ENCODE measurements around the gene ARFGEF2. TPM values are rescaled to one million over a fixed set of nuclear protein-coding genes. Genes with fewer than 3 reads are reported as not detected.

The ARFGEF2 gene
- total RNA-seq, 6 experiments from 2014 or later: 23.4 to 30.0 (median 26.9) TPM

DNA sequence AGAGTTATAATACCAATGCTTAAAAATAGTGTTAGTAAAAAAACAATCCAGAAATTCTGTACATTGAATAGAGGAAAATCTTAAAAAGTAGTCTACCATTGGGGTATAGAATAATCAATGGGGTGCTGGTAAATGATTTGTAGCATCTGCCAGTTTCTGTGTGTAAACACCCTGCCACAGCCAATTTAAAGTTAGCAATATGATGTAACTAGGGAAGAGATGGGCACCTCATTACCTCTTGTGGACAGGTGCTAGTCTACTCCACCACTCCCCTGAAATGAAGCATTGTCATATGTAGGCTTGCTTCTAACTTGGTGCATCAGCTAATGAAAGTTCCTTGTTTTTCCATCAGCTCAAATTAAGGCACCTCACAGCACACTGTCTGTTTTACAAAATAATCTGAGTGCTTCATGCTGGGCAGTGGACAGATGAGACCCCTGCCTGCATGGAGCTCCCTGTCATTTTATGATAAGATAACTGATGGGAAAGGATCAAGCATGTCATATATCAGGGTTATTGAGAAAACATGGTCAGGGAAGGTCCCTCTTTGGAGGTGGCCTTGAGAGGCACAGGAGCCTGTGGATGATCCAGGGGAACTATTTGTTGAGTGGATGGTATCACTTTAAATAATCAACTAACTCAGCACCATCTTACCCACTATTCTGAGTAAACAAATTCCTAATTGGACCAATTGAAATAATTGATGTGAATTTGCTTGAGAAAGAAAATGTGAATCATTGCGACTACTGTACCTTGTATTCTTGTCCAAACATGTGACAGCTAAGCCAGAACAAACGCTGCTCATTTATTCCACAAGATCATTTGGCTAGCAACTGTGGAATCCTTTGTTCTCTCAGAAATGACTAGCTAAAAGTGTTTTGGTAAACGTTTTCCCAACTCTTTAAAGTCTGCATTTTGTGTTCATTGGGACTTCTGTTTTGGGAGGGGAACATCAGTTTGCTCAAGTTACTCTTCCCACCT lies 78.7 kb downstream of the ARFGEF2 start:
- 52% methylated on average over 3 of the region's 3 CpGs for WGBS (ENCODE audit: insufficient coverage, low coverage, low lambda C conversion rate, missing lambda C conversion rate)
- Histone ChIP-seq H3K36me3 (peaks cover 0 to 73% (median 31%) of the 10 kb centered on the region in 4 donors), H3K4me1 (no peaks in the 10 kb centered on the region), H3K27me3 (no peaks in the 10 kb centered on the region), H3K27ac (no peak overlapping the region), H3K4me3 (no peak overlapping the region), H3K9me3 (no peaks in the 10 kb centered on the region)
- no peak for DNase-seq
- intact Hi-C loops (cut with DNase I): no loop called here
- TF ChIP-seq POLR2A (IDR thresholded peaks at IDR 0.05): no peak
- TF ChIP-seq, protein P1, sequence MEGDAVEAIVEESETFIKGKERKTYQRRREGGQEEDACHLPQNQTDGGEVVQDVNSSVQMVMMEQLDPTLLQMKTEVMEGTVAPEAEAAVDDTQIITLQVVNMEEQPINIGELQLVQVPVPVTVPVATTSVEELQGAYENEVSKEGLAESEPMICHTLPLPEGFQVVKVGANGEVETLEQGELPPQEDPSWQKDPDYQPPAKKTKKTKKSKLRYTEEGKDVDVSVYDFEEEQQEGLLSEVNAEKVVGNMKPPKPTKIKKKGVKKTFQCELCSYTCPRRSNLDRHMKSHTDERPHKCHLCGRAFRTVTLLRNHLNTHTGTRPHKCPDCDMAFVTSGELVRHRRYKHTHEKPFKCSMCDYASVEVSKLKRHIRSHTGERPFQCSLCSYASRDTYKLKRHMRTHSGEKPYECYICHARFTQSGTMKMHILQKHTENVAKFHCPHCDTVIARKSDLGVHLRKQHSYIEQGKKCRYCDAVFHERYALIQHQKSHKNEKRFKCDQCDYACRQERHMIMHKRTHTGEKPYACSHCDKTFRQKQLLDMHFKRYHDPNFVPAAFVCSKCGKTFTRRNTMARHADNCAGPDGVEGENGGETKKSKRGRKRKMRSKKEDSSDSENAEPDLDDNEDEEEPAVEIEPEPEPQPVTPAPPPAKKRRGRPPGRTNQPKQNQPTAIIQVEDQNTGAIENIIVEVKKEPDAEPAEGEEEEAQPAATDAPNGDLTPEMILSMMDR (IDR thresholded peaks at IDR 0.05): no peak
- ATAC-seq: peak; percentile 47 to 73 (median 60)

DNA sequence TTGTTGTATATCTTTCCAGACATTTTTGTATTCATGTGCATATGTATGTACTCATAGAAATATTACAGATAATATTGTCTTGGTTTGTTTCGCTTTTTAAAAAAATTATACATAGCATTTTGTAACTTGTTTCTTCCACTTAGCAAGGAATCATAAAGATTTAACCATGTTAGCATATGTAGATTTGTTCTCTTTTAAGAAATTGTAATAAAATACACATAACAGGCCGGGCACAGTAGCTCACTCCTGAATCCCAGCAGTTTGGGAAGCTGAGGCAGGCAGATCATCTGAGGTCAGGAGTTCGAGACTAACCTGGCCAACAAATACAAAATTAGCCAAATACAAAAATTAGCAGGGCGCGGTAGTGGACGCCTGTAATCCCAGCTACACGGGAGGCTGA lies 80.2 kb downstream of the ARFGEF2 start:
- ATAC-seq (no peak), DNase-seq (no peak)
- H3K9me3 ChIP-seq: no peaks in the 10 kb centered on the region
- H3K27ac ChIP-seq: no peak overlapping the region
- WGBS (ENCODE audit: insufficient coverage, low coverage, low lambda C conversion rate, missing lambda C conversion rate): 100% methylated on average over 4 of the region's 7 CpGs
- H3K27me3 ChIP-seq: no peaks in the 10 kb centered on the region
- H3K4me1 ChIP-seq: no peaks in the 10 kb centered on the region
- no peak overlapping the region for H3K4me3 ChIP-seq
- intact Hi-C loops (cut with DNase I): no loop called here
- TF ChIP-seq, protein P1 (IDR thresholded peaks at IDR 0.05): no peak
- TF ChIP-seq POLR2A (IDR thresholded peaks at IDR 0.05): no peak
- peaks cover 0 to 57% (median 23%) of the 10 kb centered on the region in 4 donors for H3K36me3 ChIP-seq

DNA sequence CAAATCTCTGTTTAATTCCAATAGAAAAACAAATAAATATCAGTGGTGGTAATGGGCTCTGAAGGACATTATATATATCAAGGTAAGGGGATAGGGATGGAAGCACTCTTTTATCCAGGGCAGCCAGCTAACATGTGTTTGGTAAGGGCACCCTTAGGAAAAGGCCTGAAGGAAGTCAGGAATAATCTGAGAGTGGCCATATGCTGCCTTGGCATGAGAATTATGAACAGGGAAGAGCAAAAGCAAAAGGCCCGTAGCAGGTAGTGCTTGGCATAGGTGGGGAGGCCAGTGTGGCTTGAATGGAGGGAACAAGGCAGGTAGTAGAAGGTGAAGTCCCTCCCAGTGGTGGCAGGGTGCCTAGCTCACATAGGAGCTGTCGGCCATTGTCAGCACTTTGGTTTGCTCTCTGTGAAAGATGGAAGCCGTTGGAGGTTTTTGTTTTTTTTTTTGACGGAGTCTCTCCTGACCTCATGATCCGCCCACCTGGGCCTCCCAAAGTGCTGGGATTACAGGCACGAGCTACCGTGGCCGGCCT lies 85.0 kb downstream of the ARFGEF2 start:
- Histone ChIP-seq H3K9me3 (no peaks in the 10 kb centered on the region), H3K27me3 (no peaks in the 10 kb centered on the region), H3K36me3 (peaks cover 0 to 30% (median 13%) of the 10 kb centered on the region in 4 donors), H3K4me3 (no peak overlapping the region), H3K4me1 (peaks cover 0 to 17% (median 8%) of the 10 kb centered on the region in 4 donors), H3K27ac (no peak overlapping the region)
- no peak for TF ChIP-seq POLR2A (IDR thresholded peaks at IDR 0.05)
- TF ChIP-seq, protein P1 (IDR thresholded peaks at IDR 0.05): no peak
- WGBS (ENCODE audit: insufficient coverage, low coverage, low lambda C conversion rate, missing lambda C conversion rate): 76% methylated on average over 7 of the region's 8 CpGs
- no peak for ATAC-seq
- intact Hi-C loops (cut with DNase I): no loop called here
- DNase-seq: no peak

DNA sequence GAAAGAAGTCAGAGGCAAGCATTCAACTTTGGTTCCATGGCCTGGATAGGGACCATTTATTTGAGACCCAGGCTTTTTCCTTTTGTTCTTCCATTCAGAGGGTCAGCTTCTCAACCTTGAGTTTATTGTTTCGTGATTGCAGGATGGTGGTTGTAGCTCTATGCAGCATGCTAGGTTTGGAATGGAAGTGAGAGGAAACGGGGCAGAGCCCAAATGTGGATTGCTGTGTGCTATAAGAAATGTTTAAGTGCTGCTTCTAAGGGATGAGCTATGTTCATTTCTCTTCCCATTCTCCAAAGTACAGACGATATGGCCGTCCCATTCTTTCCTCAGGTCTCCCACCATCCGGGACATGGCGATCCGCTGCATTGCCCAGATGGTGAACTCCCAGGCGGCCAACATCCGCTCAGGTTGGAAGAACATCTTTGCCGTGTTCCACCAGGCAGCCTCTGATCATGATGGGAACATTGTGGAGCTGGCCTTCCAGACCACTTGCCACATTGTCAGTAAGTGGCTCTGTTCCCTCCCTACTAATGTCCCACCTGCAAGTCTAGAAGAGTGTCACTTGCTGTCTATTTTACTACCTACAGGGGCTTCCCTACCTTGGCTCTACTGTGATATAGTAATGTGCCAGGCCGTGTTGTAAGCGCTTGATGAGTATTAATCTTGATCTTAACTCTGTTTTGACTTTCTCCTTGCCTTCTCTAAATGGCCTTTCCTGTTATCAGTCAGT lies 88.6 kb downstream of the ARFGEF2 start:
- intact Hi-C loops (cut with DNase I): no loop called here
- no peak overlapping the region for H3K4me3 ChIP-seq
- peak overlapping the region in 2 of 3 donors; percentile 51 to 67 for H3K27ac ChIP-seq
- no peaks in the 10 kb centered on the region for H3K9me3 ChIP-seq
- H3K36me3 ChIP-seq: peaks cover 0 to 44% (median 19%) of the 10 kb centered on the region in 4 donors
- TF ChIP-seq, protein P1 (IDR thresholded peaks at IDR 0.05): no peak
- TF ChIP-seq POLR2A (IDR thresholded peaks at IDR 0.05): no peak
- 92% methylated on average over 11 of the region's 12 CpGs for WGBS (ENCODE audit: insufficient coverage, low coverage, low lambda C conversion rate, missing lambda C conversion rate)
- peaks cover 0 to 17% (median 8%) of the 10 kb centered on the region in 4 donors for H3K4me1 ChIP-seq
- no peak for ATAC-seq
- no peak for DNase-seq
- H3K27me3 ChIP-seq: no peaks in the 10 kb centered on the region
